ENCODE measurements around the gene GALNT18. TPM values are rescaled to one million over a fixed set of nuclear protein-coding genes. Genes with fewer than 3 reads are reported as not detected.

Gene GALNT18
- total and polyA plus RNA-seq, 4 donors = 2.1 to 11.0 (median 3.8) TPM

DNA sequence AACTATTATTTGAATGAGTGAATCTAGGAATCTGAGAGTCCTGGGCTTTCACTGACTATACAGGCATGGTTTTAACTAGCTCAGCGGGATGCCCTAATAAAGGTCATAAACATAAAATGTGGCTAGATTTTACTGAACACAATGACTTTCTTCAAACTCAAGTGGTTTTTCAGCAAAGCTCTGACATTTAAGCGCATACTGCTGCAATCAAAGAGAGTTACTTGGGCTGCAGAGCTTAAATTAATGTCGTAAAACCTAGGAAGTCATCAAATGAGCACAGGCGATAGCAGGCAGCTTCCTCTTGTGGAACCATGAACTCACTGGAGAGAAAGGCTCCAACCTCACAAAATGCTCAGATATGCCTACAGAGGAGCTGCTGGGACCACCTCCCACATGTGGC lies 275.5 kb downstream of the GALNT18 start (continued):
- TF ChIP-seq, protein P1, sequence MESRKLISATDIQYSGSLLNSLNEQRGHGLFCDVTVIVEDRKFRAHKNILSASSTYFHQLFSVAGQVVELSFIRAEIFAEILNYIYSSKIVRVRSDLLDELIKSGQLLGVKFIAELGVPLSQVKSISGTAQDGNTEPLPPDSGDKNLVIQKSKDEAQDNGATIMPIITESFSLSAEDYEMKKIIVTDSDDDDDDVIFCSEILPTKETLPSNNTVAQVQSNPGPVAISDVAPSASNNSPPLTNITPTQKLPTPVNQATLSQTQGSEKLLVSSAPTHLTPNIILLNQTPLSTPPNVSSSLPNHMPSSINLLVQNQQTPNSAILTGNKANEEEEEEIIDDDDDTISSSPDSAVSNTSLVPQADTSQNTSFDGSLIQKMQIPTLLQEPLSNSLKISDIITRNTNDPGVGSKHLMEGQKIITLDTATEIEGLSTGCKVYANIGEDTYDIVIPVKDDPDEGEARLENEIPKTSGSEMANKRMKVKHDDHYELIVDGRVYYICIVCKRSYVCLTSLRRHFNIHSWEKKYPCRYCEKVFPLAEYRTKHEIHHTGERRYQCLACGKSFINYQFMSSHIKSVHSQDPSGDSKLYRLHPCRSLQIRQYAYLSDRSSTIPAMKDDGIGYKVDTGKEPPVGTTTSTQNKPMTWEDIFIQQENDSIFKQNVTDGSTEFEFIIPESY (IDR thresholded peaks at IDR 0.05) = no peak
- TF ChIP-seq HNF4G (IDR thresholded peaks at IDR 0.05) (no peak), RXRA (IDR thresholded peaks at IDR 0.05) (no peak)
- TF ChIP-seq, protein P2, sequence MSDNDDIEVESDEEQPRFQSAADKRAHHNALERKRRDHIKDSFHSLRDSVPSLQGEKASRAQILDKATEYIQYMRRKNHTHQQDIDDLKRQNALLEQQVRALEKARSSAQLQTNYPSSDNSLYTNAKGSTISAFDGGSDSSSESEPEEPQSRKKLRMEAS (IDR thresholded peaks at IDR 0.05) = no peak

DNA sequence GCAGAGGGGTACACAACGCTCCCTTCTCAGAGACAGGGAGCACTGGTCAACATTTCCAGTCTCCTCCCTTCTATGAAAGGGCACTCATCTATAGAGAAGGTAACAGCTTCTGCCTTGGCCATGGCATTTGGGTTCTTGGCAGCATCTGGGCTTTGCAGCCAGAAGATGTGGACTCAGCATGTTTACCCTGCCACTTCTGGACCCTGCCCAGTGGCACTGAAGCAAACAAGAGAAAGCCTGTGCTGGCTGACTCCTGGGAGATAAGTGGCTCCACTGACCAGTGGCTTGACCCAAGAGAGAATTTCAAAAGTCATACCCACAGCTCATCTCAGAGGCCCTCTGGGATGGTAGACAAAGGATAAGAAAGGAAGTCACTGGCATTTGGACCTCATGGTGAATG lies 276.7 kb downstream of the GALNT18 start:
- peaks cover 0 to 8% (median 1%) of the 10 kb centered on the region in 4 donors for H3K36me3 ChIP-seq (ENCODE audit: control insufficient read depth in 4 of 4, insufficient read depth in 3 of 4, low read depth in 1 of 4, low read length in 3 of 4)
- H3K9me3 ChIP-seq (ENCODE audit: control insufficient read depth in 4 of 4, low read length in 3 of 4) = no peaks in the 10 kb centered on the region
- WGBS = 93% methylated on average over 1 of the region's 1 CpG
- no peak for TF ChIP-seq FOXA2 (IDR thresholded peaks at IDR 0.05)
- no peak for TF ChIP-seq NR2F2 (IDR thresholded peaks at IDR 0.05)
- no peak for TF ChIP-seq RXRA (IDR thresholded peaks at IDR 0.05)
- TF ChIP-seq, protein P1 (IDR thresholded peaks at IDR 0.05) = no peak
- no peak for TF ChIP-seq HNF4G (IDR thresholded peaks at IDR 0.05)
- TF ChIP-seq HNF4A (conservative IDR thresholded peaks at IDR 0.05) = no peak
- TF ChIP-seq, protein P2 (IDR thresholded peaks at IDR 0.05) = no peak
- TF ChIP-seq GABPA (IDR thresholded peaks at IDR 0.05 in 1 of 2, conservative IDR thresholded peaks at IDR 0.05 in 1 of 2) = no peak
- TF ChIP-seq EGR1 (IDR thresholded peaks at IDR 0.05; ENCODE audit: low read depth in 2 of 2) = no peak
- no peak for TF ChIP-seq SP1 (IDR thresholded peaks at IDR 0.05)
- no peak for TF ChIP-seq RAD21 (IDR thresholded peaks at IDR 0.05)
- TF ChIP-seq, protein P3, sequence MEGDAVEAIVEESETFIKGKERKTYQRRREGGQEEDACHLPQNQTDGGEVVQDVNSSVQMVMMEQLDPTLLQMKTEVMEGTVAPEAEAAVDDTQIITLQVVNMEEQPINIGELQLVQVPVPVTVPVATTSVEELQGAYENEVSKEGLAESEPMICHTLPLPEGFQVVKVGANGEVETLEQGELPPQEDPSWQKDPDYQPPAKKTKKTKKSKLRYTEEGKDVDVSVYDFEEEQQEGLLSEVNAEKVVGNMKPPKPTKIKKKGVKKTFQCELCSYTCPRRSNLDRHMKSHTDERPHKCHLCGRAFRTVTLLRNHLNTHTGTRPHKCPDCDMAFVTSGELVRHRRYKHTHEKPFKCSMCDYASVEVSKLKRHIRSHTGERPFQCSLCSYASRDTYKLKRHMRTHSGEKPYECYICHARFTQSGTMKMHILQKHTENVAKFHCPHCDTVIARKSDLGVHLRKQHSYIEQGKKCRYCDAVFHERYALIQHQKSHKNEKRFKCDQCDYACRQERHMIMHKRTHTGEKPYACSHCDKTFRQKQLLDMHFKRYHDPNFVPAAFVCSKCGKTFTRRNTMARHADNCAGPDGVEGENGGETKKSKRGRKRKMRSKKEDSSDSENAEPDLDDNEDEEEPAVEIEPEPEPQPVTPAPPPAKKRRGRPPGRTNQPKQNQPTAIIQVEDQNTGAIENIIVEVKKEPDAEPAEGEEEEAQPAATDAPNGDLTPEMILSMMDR (IDR thresholded peaks at IDR 0.05; ENCODE audit: low read depth, low read length, missing input control) = no peak
- no peak for TF ChIP-seq TAF1 (conservative IDR thresholded peaks at IDR 0.05)
- no peak for TF ChIP-seq JUND (IDR thresholded peaks at IDR 0.05)
- no peak for TF ChIP-seq FOXA1 (IDR thresholded peaks at IDR 0.05)
- TF ChIP-seq, protein P4, sequence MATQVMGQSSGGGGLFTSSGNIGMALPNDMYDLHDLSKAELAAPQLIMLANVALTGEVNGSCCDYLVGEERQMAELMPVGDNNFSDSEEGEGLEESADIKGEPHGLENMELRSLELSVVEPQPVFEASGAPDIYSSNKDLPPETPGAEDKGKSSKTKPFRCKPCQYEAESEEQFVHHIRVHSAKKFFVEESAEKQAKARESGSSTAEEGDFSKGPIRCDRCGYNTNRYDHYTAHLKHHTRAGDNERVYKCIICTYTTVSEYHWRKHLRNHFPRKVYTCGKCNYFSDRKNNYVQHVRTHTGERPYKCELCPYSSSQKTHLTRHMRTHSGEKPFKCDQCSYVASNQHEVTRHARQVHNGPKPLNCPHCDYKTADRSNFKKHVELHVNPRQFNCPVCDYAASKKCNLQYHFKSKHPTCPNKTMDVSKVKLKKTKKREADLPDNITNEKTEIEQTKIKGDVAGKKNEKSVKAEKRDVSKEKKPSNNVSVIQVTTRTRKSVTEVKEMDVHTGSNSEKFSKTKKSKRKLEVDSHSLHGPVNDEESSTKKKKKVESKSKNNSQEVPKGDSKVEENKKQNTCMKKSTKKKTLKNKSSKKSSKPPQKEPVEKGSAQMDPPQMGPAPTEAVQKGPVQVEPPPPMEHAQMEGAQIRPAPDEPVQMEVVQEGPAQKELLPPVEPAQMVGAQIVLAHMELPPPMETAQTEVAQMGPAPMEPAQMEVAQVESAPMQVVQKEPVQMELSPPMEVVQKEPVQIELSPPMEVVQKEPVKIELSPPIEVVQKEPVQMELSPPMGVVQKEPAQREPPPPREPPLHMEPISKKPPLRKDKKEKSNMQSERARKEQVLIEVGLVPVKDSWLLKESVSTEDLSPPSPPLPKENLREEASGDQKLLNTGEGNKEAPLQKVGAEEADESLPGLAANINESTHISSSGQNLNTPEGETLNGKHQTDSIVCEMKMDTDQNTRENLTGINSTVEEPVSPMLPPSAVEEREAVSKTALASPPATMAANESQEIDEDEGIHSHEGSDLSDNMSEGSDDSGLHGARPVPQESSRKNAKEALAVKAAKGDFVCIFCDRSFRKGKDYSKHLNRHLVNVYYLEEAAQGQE (IDR thresholded peaks at IDR 0.05) = no peak
- TF ChIP-seq, protein P5, sequence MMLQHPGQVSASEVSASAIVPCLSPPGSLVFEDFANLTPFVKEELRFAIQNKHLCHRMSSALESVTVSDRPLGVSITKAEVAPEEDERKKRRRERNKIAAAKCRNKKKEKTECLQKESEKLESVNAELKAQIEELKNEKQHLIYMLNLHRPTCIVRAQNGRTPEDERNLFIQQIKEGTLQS (IDR thresholded peaks at IDR 0.05) = no peak
- no peak for TF ChIP-seq YY1 (IDR thresholded peaks at IDR 0.05)
- no peaks in the 10 kb centered on the region for H3K27me3 ChIP-seq (ENCODE audit: control insufficient read depth in 4 of 4, insufficient read depth in 4 of 4, low read length in 3 of 4)
- no peak overlapping the region for H3K9ac ChIP-seq (ENCODE audit: low read depth in 1 of 2, low read length in 2 of 2)
- H3K27ac ChIP-seq (ENCODE audit: low read depth in 1 of 2, low read length in 2 of 2) = no peak overlapping the region
- DNase-seq (ENCODE audit: low spot score) = no peak
- H3K4me3 ChIP-seq (ENCODE audit: low read depth in 1 of 3, low read length in 3 of 3) = no peak overlapping the region
- H3K4me1 ChIP-seq (ENCODE audit: control insufficient read depth in 4 of 4, insufficient read depth in 4 of 4, low read length in 3 of 4) = peaks cover 0 to 10% (median 7%) of the 10 kb centered on the region in 4 donors

Measured in liver (tissue), 9 donors.